HepG2 (cell line): ENCODE data around the gene ESR1. TPM values are rescaled to one million over a fixed set of nuclear protein-coding genes. Genes with fewer than 3 reads are reported as not detected.

Source experiments
- DRAP1 ChIP-seq: IDR thresholded peaks from 2 replicates; pipeline ENCODE4 v1.6.1; 2016; ENCODE audit warnings: missing genetic modification reagents, missing compliant biosample characterization
- FOXP1 ChIP-seq, 2 experiments: fragments of 450-650 bp in 1 of 2; IDR thresholded peaks; 2 replicates each; pipeline ENCODE4 v1.6.1; 2017 to 2018; ENCODE audit warnings: antibody characterized with exemption in 1 of 2
- GTF3A ChIP-seq: sonication (generic); formaldehyde crosslinking; conservative IDR thresholded peaks from 2 replicates; pipeline ENCODE4 v1.4.0; 2020; ENCODE audit warnings: mild to moderate bottlenecking, missing genetic modification reagents
- MAFK ChIP-seq, 2 experiments: IDR thresholded peaks in 1 of 2; conservative IDR thresholded peaks in 1 of 2; 2 replicates each; pipeline ENCODE4 v1.6.1; 2011; ENCODE audit warnings: improper control_type of control experiment in 2 of 2, low read length in 2 of 2
- NFYC ChIP-seq: IDR thresholded peaks from 2 replicates; pipeline ENCODE4 v1.6.1; 2016; ENCODE audit warnings: missing genetic modification reagents, missing compliant biosample characterization
- NR2F2 ChIP-seq: IDR thresholded peaks from 2 replicates; pipeline ENCODE4 v1.6.1; 2012; ENCODE audit warnings: low read depth, inconsistent platforms, borderline replicate concordance
- PHF8 ChIP-seq: sonication (generic); formaldehyde crosslinking; IDR thresholded peaks from 2 replicates; pipeline ENCODE4 v1.5.0; 2020; ENCODE audit warnings: missing genetic modification reagents
- REL ChIP-seq: sonication (generic); formaldehyde crosslinking; conservative IDR thresholded peaks from 2 replicates; pipeline ENCODE4 v1.8.0; 2022; ENCODE audit warnings: mild to moderate bottlenecking, missing genetic modification reagents, moderate library complexity
- SMAD3 ChIP-seq: sonication (generic); formaldehyde crosslinking; IDR thresholded peaks from 2 replicates; pipeline ENCODE4 v1.4.0; 2020; ENCODE audit warnings: missing genetic modification reagents
- TCF7 ChIP-seq: sonication (generic); IDR thresholded peaks from 2 replicates; pipeline ENCODE4 v1.6.1; 2016; ENCODE audit warnings: antibody characterized with exemption, low read depth
- TOPORS ChIP-seq: sonication (generic); formaldehyde crosslinking; IDR thresholded peaks from 2 replicates; pipeline ENCODE4 v1.8.0; 2023; ENCODE audit warnings: mild to moderate bottlenecking, missing genetic modification reagents
- ZKSCAN8 ChIP-seq: IDR thresholded peaks from 2 replicates; pipeline ENCODE4 v1.6.1; 2016; ENCODE audit warnings: borderline replicate concordance, missing genetic modification reagents, missing compliant biosample characterization
- polyA plus RNA-seq, 8 experiments: library from polyadenylated mRNA; depleted of rRNA in 3 of 8; stranded (reverse) in 7 of 8; unstranded in 1 of 8; fragments of >200 nt; fragmentation: Illumina TruSeq in 4 of 8; extraction: Trizol in 4 of 8; gene quantifications; 2 replicates each; pipeline versions ENCODE4 v1.2.1 to v1.2.3, GENCODE V29; 2011 to 2016; ENCODE audit warnings: low read depth in 4 of 8, missing spikeins in 1 of 8, mixed read lengths in 1 of 8; ENCODE audit not compliant: insufficient read depth in 1 of 8
- total RNA-seq, 5 experiments: library from RNA; depleted of rRNA; stranded (reverse); fragments of >200 nt; fragmentation: Illumina TruSeq; extraction: Trizol; gene quantifications; 2 replicates each; pipeline ENCODE4 v1.2.3, GENCODE V29; 2016; ENCODE audit warnings: low read depth in 1 of 5
- TF ChIP-seq, protein P1 (sequence below): sonication (generic); formaldehyde crosslinking; IDR thresholded peaks from 2 replicates; pipeline ENCODE4 v1.5.1; 2020; ENCODE audit warnings: mild to moderate bottlenecking, missing genetic modification reagents, moderate library complexity
- TF ChIP-seq, protein P2 (sequence below): sonication (generic); formaldehyde crosslinking; IDR thresholded peaks from 2 replicates; pipeline ENCODE4 v1.4.0; 2020; ENCODE audit warnings: missing genetic modification reagents
- TF ChIP-seq, protein P3 (sequence below): IDR thresholded peaks from 2 replicates; pipeline ENCODE4 v1.6.1; 2016; ENCODE audit warnings: control low read depth

ESR1 gene
- total and polyA plus RNA-seq, 2 of the 13 experiments (the other 11 are each of a cell fraction or from before 2014, with no cell fraction given), result not detected

DNA sequence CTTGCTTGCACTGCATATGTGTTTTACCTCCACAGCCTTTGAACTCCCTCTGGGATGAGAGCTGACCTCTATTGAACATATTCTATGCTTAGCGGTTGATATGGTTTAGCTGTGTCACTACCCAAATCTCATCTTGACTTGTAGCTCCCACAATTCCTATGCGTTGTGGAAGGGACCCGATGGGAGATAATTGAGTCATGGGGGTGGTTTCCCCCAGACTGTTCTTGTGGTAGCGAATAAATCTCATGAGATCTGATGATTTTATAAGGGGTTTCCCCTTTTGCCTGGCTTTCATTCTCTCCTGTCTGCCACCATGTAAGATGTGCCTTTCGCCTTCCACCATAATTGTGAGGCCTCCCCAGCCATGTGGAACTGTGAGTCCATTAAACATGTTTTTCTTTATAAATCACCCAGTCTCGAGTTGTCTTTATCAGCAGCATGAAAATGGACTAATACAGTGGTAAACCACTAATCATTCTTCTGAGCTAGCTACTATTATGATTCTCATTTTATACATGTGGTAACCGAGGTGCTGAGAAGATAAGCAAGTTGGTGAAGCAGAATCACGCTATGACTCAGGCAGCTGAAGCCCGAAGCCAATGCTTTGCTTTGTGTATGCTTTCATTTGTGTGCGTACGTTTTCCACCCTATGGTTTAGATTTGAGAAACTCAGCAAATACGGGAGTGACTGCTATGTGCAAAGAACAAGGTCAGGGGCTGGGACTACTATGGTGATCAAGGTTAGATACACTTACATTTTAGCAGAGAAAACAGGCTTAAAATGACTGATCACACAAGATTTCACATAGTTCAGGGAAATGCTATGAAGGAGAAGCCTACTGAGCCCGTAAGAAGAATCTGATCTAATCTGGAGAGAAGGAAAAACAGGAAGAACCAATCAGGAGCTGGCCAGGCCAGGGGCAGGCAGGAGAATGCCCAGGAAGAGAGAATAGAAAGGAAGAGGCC is 363.5 kb downstream of the ESR1 start (continued):
- TF ChIP-seq, protein P1, sequence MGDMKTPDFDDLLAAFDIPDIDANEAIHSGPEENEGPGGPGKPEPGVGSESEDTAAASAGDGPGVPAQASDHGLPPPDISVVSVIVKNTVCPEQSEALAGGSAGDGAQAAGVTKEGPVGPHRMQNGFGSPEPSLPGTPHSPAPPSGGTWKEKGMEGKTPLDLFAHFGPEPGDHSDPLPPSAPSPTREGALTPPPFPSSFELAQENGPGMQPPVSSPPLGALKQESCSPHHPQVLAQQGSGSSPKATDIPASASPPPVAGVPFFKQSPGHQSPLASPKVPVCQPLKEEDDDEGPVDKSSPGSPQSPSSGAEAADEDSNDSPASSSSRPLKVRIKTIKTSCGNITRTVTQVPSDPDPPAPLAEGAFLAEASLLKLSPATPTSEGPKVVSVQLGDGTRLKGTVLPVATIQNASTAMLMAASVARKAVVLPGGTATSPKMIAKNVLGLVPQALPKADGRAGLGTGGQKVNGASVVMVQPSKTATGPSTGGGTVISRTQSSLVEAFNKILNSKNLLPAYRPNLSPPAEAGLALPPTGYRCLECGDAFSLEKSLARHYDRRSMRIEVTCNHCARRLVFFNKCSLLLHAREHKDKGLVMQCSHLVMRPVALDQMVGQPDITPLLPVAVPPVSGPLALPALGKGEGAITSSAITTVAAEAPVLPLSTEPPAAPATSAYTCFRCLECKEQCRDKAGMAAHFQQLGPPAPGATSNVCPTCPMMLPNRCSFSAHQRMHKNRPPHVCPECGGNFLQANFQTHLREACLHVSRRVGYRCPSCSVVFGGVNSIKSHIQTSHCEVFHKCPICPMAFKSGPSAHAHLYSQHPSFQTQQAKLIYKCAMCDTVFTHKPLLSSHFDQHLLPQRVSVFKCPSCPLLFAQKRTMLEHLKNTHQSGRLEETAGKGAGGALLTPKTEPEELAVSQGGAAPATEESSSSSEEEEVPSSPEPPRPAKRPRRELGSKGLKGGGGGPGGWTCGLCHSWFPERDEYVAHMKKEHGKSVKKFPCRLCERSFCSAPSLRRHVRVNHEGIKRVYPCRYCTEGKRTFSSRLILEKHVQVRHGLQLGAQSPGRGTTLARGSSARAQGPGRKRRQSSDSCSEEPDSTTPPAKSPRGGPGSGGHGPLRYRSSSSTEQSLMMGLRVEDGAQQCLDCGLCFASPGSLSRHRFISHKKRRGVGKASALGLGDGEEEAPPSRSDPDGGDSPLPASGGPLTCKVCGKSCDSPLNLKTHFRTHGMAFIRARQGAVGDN (CRISPR knock-in tag), result no peak
- TF ChIP-seq MAFK (conservative IDR thresholded peaks at IDR 0.05 in 1 of 2, IDR thresholded peaks at IDR 0.05 in 1 of 2; ENCODE audit: low read length in 2 of 2) (peak; percentile 79 to 91), PHF8 (CRISPR knock-in tag) (peak; percentile 39; the same call in 1 of the 2 replicates), REL (CRISPR knock-in tag) (no peak), GTF3A (CRISPR knock-in tag) (no peak), NFYC (CRISPR knock-in tag) (0 out of 2 replicates have a peak, but pooled peaks have one; percentile 22), FOXP1 (IDR thresholded peaks at IDR 0.05) (no peak), FOXP1 (CRISPR knock-in tag; IDR thresholded peaks at IDR 0.05) (peak; percentile 39; the same call in 1 of the 2 replicates), SMAD3 (CRISPR knock-in tag) (0 out of 2 replicates have a peak, but pooled peaks have one; percentile 28), DRAP1 (CRISPR knock-in tag) (peak; percentile 71; the same call in 1 of the 2 replicates), TCF7 (peak; percentile 38; the same call in 1 of the 2 replicates), TOPORS (CRISPR knock-in tag) (peak; percentile 57; the same call in 1 of the 2 replicates), ZKSCAN8 (peak; percentile 88; the same call in 1 of the 2 replicates), NR2F2 (0 out of 2 replicates have a peak, but pooled peaks have one; percentile 26)
- TF ChIP-seq, protein P2, sequence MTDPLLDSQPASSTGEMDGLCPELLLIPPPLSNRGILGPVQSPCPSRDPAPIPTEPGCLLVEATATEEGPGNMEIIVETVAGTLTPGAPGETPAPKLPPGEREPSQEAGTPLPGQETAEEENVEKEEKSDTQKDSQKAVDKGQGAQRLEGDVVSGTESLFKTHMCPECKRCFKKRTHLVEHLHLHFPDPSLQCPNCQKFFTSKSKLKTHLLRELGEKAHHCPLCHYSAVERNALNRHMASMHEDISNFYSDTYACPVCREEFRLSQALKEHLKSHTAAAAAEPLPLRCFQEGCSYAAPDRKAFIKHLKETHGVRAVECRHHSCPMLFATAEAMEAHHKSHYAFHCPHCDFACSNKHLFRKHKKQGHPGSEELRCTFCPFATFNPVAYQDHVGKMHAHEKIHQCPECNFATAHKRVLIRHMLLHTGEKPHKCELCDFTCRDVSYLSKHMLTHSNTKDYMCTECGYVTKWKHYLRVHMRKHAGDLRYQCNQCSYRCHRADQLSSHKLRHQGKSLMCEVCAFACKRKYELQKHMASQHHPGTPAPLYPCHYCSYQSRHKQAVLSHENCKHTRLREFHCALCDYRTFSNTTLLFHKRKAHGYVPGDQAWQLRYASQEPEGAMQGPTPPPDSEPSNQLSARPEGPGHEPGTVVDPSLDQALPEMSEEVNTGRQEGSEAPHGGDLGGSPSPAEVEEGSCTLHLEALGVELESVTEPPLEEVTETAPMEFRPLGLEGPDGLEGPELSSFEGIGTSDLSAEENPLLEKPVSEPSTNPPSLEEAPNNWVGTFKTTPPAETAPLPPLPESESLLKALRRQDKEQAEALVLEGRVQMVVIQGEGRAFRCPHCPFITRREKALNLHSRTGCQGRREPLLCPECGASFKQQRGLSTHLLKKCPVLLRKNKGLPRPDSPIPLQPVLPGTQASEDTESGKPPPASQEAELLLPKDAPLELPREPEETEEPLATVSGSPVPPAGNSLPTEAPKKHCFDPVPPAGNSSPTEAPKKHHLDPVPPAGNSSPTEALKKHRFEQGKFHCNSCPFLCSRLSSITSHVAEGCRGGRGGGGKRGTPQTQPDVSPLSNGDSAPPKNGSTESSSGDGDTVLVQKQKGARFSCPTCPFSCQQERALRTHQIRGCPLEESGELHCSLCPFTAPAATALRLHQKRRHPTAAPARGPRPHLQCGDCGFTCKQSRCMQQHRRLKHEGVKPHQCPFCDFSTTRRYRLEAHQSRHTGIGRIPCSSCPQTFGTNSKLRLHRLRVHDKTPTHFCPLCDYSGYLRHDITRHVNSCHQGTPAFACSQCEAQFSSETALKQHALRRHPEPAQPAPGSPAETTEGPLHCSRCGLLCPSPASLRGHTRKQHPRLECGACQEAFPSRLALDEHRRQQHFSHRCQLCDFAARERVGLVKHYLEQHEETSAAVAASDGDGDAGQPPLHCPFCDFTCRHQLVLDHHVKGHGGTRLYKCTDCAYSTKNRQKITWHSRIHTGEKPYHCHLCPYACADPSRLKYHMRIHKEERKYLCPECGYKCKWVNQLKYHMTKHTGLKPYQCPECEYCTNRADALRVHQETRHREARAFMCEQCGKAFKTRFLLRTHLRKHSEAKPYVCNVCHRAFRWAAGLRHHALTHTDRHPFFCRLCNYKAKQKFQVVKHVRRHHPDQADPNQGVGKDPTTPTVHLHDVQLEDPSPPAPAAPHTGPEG (CRISPR knock-in tag), result 0 out of 2 replicates have a peak, but pooled peaks have one; percentile 19
- TF ChIP-seq, protein P3, sequence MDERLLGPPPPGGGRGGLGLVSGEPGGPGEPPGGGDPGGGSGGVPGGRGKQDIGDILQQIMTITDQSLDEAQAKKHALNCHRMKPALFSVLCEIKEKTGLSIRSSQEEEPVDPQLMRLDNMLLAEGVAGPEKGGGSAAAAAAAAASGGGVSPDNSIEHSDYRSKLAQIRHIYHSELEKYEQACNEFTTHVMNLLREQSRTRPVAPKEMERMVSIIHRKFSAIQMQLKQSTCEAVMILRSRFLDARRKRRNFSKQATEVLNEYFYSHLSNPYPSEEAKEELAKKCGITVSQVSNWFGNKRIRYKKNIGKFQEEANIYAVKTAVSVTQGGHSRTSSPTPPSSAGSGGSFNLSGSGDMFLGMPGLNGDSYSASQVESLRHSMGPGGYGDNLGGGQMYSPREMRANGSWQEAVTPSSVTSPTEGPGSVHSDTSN (CRISPR knock-in tag), result 0 out of 2 replicates have a peak, but pooled peaks have one; percentile 6
